IMR-90 (cell line): ENCODE measurements around the gene RNF227. TPM values are rescaled to one million over a fixed set of nuclear protein-coding genes. Genes with fewer than 3 reads are reported as not detected.

Experiments used
- ATAC-seq: fragments of 200-7000 bp; cut with Tn5 transposase; 2 replicates; pipeline ENCODE4 v1.9.1; 2020; ENCODE audit warnings: low read depth, mild to moderate bottlenecking, moderate library complexity
- BruUV-seq: library from RNA; stranded (reverse); fragments of 400-500 nt; replicated peaks from 2 replicates; lab custom pipeline; 2021; lab: Mats Ljungman, UMichigan
- CTCF ChIA-PET: fragments of 300-600 bp; formaldehyde crosslinking; extraction: SDS; loops from one replicate; lab custom pipeline; 2021; ENCODE audit warnings: antibody characterized with exemption; lab: Yijun Ruan, JAX
- POLR2A ChIA-PET: fragments of 300-600 bp; sonication (Branson Sonifier 250); formaldehyde crosslinking; loops from one replicate; lab custom pipeline; 2022; ENCODE audit warnings: antibody characterized with exemption; ENCODE audit not compliant: unreplicated experiment; lab: Charles Lee
- DNase-seq: peaks from one replicate; pipeline ENCODE4 v3.0.0; 2013
- H2AFZ ChIP-seq: replicated peaks from 2 replicates; pipeline ENCODE3; 2013; ENCODE audit warnings: low read length, mild to moderate bottlenecking; ENCODE audit not compliant: poor library complexity
- H2AK5ac ChIP-seq: 2 replicates; pipeline ENCODE4 v1.6.1; 2013; ENCODE audit warnings: low read depth, low read length, inconsistent platforms
- H2AK9ac ChIP-seq: replicated peaks from 2 replicates; pipeline ENCODE3; 2013; ENCODE audit warnings: mild to moderate bottlenecking, low read depth, low read length, moderate library complexity; ENCODE audit not compliant: poor library complexity
- H2BK120ac ChIP-seq: 2 replicates; pipeline ENCODE4 v1.6.1; 2013; ENCODE audit warnings: low read depth, low read length, inconsistent platforms
- H2BK15ac ChIP-seq: 3 replicates; pipeline ENCODE4 v1.6.1; 2013; ENCODE audit warnings: low read depth, low read length, inconsistent platforms
- H2BK20ac ChIP-seq: 2 replicates; pipeline ENCODE4 v1.6.1; 2013; ENCODE audit warnings: low read depth, mild to moderate bottlenecking, inconsistent platforms, low read length, moderate library complexity
- H2BK5ac ChIP-seq: 2 replicates; pipeline ENCODE4 v1.6.1; 2013; ENCODE audit warnings: mild to moderate bottlenecking, low read depth, low read length, inconsistent platforms; ENCODE audit not compliant: poor library complexity, severe bottlenecking
- H3K14ac ChIP-seq: replicated peaks from 2 replicates; pipeline ENCODE4 v1.6.1; 2013; ENCODE audit warnings: low read depth, low read length, inconsistent platforms
- H3K18ac ChIP-seq: 2 replicates; pipeline ENCODE4 v1.6.1; 2013; ENCODE audit warnings: low read depth, low read length, control low read depth
- H3K23ac ChIP-seq: 2 replicates; pipeline ENCODE4 v1.6.1; 2013; ENCODE audit warnings: low read depth, low read length, inconsistent platforms
- H3K27ac ChIP-seq: 2 replicates; pipeline ENCODE4 v1.5.1; 2013; ENCODE audit warnings: mild to moderate bottlenecking, control low read depth, low read length; ENCODE audit not compliant: insufficient read depth
- H3K27me3 ChIP-seq: 2 replicates; pipeline ENCODE4 v1.6.1; 2013; ENCODE audit warnings: low read length; ENCODE audit not compliant: control insufficient read depth, insufficient read depth
- H3K36me3 ChIP-seq: 2 replicates; pipeline ENCODE4 v1.6.1; 2013; ENCODE audit warnings: low read length, mixed read lengths; ENCODE audit not compliant: control insufficient read depth, insufficient read depth
- H3K4ac ChIP-seq: 2 replicates; pipeline ENCODE4 v1.6.1; 2013; ENCODE audit warnings: low read depth, low read length, inconsistent platforms
- H3K4me1 ChIP-seq: 2 replicates; pipeline ENCODE4 v1.6.1; 2013; ENCODE audit warnings: low read length, mixed read lengths; ENCODE audit not compliant: control insufficient read depth, insufficient read depth
- H3K4me2 ChIP-seq: 2 replicates; pipeline ENCODE4 v1.6.1; 2013; ENCODE audit warnings: low read depth, mild to moderate bottlenecking, control low read depth, low read length, moderate library complexity
- H3K4me3 ChIP-seq: 2 replicates; pipeline ENCODE4 v1.5.1; 2013; ENCODE audit warnings: low read depth, mild to moderate bottlenecking, control low read depth, low read length, moderate library complexity; ENCODE audit not compliant: insufficient read depth
- H3K56ac ChIP-seq: 2 replicates; pipeline ENCODE4 v1.6.1; 2013; ENCODE audit warnings: low read length, inconsistent platforms; ENCODE audit not compliant: insufficient read depth; ENCODE audit errors: extremely low read depth
- H3K79me1 ChIP-seq, 2 experiments: 2 replicates each; pipeline ENCODE4 v1.6.1; 2013; ENCODE audit warnings: low read length in 2 of 2, inconsistent platforms in 1 of 2, low read depth in 1 of 2
- H3K9ac ChIP-seq: 2 replicates; pipeline ENCODE4 v1.6.1; 2013; ENCODE audit warnings: low read depth, low read length, control low read depth
- H3K9me1 ChIP-seq: 2 replicates; pipeline ENCODE4 v1.6.1; 2013; ENCODE audit warnings: low read length, inconsistent platforms; ENCODE audit not compliant: insufficient read depth
- H3K9me3 ChIP-seq: 2 replicates; pipeline ENCODE4 v1.6.1; 2013; ENCODE audit warnings: low read length; ENCODE audit not compliant: control insufficient read depth, insufficient read depth
- H4K20me1 ChIP-seq: 2 replicates; pipeline ENCODE4 v1.6.1; 2013; ENCODE audit warnings: low read length, inconsistent platforms; ENCODE audit not compliant: insufficient read depth
- H4K5ac ChIP-seq: 2 replicates; pipeline ENCODE4 v1.6.1; 2013; ENCODE audit warnings: mild to moderate bottlenecking, low read depth, low read length, control low read depth
- H4K8ac ChIP-seq, 2 experiments: 2 replicates each; pipeline ENCODE4 v1.6.1; 2013; ENCODE audit warnings: low read depth in 2 of 2, low read length in 2 of 2, control low read depth in 1 of 2, inconsistent platforms in 1 of 2
- H4K91ac ChIP-seq: 2 replicates; pipeline ENCODE4 v1.6.1; 2013; ENCODE audit warnings: low read depth, low read length, inconsistent platforms; ENCODE audit not compliant: insufficient read depth
- MAFK ChIP-seq: IDR thresholded peaks from 2 replicates; pipeline ENCODE4 v1.6.1; 2012; ENCODE audit warnings: low read depth, low read length, improper control_type of control experiment
- WGBS, 2 experiments: methylation state at CpG; one replicate each; pipeline versions ENCODE4 v1.1.5 to v1.1.7; 2013; ENCODE audit warnings: missing lambda C conversion rate in 2 of 2; ENCODE audit not compliant: insufficient read length in 1 of 2; ENCODE audit errors: extremely low coverage in 2 of 2; 5-methylcytosine and 5-hydroxymethylcytosine counted together
- dilution Hi-C: fragments of 300-500 bp; cut with HindIII; formaldehyde crosslinking; loops from one replicate; pipeline ENCODE4 v1.14.3; 2018; ENCODE audit warnings: low sequenced_read_pairs; ENCODE audit not compliant: unreplicated experiment
- in situ Hi-C: fragments of 300-500 bp; cut with MboI; formaldehyde crosslinking; loops from 3 replicates; pipeline ENCODE4 v1.14.3; 2019; ENCODE audit warnings: low sequenced_read_pairs, inconsistent platforms, mixed read lengths
- intact Hi-C: fragments of 100-400 bp; cut with micrococcal nuclease; formaldehyde crosslinking; loops from 2 replicates; pipeline ENCODE4 v1.10.0; 2022
- polyA plus RNA-seq, 3 experiments: library from polyadenylated mRNA; depleted of rRNA; stranded (reverse); fragments of >200 nt; gene quantifications; 2 replicates each; pipeline ENCODE4 v1.2.3, GENCODE V29; 2012; ENCODE audit warnings: low replicate concordance in 1 of 3
- total RNA-seq: library from RNA; depleted of rRNA; stranded (reverse); fragments of >200 nt; gene quantifications from 2 replicates; pipeline ENCODE4 v1.2.3, GENCODE V29; 2012
- TF ChIP-seq, protein P1 (sequence below): fragments of 150-350 bp; IDR thresholded peaks from 2 replicates; pipeline ENCODE4 v1.6.1; 2016; ENCODE audit warnings: low read depth, mild to moderate bottlenecking, low read length, moderate library complexity, borderline replicate concordance
- TF ChIP-seq, protein P2 (sequence below): conservative IDR thresholded peaks from 2 replicates; pipeline ENCODE4 v1.5.1; 2012; ENCODE audit warnings: mild to moderate bottlenecking, low read depth, low read length, improper control_type of control experiment

RNF227 gene
- total and polyA plus RNA-seq, 2 of the 4 experiments (the other 2 are of a cell fraction), result 1.3 to 3.1 TPM

DNA sequence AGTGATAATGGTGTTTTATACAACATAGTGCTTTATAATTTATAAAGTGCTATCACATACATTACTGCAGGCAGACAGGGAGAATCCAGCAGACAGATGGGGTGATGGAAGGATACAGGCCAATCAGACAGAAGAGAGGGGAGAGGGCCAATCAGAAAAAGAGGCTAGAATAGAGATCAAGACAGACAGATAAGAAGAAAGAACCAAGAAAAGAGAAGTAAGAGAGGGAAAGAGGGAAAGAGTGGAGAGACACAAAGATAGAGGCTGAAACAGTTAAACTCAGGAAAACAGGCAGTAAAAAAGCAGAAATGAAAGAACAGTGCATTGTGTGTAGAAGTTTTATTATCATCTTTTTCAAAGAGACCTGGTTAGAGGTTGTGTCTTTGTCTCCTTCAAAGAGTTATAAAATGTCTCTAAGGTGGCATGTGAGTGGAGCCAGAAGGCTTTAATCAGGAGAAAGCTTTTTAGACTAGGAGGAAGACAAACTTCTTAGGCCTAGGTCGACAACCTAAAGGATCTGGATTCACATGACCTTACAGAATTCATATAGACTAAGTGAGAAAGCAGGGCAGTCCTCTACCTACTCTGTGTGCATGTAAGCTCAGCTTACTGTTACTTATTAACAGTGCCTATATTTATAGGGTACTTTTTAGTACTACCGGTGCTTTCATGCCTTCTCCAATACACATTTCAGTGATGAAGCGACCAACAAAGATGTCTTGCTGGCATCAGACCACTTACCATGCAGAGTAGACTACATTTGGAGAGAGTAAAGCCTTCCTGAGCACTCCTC, 35.8 kb downstream of the RNF227 start (continued):
- TF ChIP-seq, protein P1, sequence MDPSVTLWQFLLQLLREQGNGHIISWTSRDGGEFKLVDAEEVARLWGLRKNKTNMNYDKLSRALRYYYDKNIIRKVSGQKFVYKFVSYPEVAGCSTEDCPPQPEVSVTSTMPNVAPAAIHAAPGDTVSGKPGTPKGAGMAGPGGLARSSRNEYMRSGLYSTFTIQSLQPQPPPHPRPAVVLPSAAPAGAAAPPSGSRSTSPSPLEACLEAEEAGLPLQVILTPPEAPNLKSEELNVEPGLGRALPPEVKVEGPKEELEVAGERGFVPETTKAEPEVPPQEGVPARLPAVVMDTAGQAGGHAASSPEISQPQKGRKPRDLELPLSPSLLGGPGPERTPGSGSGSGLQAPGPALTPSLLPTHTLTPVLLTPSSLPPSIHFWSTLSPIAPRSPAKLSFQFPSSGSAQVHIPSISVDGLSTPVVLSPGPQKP, result no peak

DNA sequence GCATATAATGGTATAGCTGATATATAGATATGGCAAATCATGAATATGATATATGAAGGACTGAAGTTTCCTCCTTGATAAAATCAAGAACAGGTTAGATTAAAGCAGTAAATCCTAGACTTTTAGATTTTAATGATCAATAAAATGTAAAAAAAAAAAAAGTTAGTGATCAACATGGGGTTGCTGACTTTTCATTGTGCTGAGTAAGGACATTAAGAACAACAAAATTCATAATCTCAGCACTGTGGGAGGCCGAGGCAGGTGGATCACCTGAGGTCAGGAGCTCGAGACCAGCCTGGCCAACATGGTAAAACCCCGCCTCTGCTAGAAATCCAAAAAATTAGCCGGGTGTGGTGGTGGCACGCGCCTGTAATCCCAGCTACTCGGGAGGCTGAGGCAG, 37.9 kb downstream of the RNF227 start:
- no peak overlapping the region for H3K4ac ChIP-seq
- H3K36me3 ChIP-seq, result peaks cover 19% of the 10 kb centered on the region
- no peaks in the 10 kb centered on the region for H4K20me1 ChIP-seq
- no peak overlapping the region for H3K14ac ChIP-seq
- H3K27ac ChIP-seq, result no peak overlapping the region
- H4K5ac ChIP-seq, result no peak overlapping the region
- no peak overlapping the region for H3K4me3 ChIP-seq
- dilution Hi-C loops, result no loop called here
- H2AK9ac ChIP-seq, result no peak overlapping the region
- no peak overlapping the region for H3K23ac ChIP-seq
- no peak overlapping the region for H3K18ac ChIP-seq
- intact Hi-C loops, result no loop called here
- TF ChIP-seq, protein P2, sequence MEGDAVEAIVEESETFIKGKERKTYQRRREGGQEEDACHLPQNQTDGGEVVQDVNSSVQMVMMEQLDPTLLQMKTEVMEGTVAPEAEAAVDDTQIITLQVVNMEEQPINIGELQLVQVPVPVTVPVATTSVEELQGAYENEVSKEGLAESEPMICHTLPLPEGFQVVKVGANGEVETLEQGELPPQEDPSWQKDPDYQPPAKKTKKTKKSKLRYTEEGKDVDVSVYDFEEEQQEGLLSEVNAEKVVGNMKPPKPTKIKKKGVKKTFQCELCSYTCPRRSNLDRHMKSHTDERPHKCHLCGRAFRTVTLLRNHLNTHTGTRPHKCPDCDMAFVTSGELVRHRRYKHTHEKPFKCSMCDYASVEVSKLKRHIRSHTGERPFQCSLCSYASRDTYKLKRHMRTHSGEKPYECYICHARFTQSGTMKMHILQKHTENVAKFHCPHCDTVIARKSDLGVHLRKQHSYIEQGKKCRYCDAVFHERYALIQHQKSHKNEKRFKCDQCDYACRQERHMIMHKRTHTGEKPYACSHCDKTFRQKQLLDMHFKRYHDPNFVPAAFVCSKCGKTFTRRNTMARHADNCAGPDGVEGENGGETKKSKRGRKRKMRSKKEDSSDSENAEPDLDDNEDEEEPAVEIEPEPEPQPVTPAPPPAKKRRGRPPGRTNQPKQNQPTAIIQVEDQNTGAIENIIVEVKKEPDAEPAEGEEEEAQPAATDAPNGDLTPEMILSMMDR, result no peak
- TF ChIP-seq MAFK, result peak; percentile 35; the same call in 1 of the 2 replicates
- in situ Hi-C loops, result no loop called here
- DNase-seq (no peak), ATAC-seq (no peak)
- no peak overlapping the region for H2BK120ac ChIP-seq
- peaks cover 5% of the 10 kb centered on the region; the same call in 1 of the 2 replicates for H3K9me1 ChIP-seq
- H3K27me3 ChIP-seq, result no peaks in the 10 kb centered on the region
- H2AFZ ChIP-seq, result no peak overlapping the region
- no peak overlapping the region for H2BK5ac ChIP-seq
- peaks cover 8% of the 10 kb centered on the region; the same call in 1 of the 2 replicates for H3K4me1 ChIP-seq
- POLR2A ChIA-PET, result no interaction called here
- no peak overlapping the region for H2BK20ac ChIP-seq
- H3K9ac ChIP-seq, result no peak overlapping the region
- H2AK5ac ChIP-seq, result no peak overlapping the region
- H3K4me2 ChIP-seq, result no peak overlapping the region
- peaks cover 10 to 31% of the 10 kb centered on the region in 2 experiments for H3K79me1 ChIP-seq
- no peak overlapping the region for H4K91ac ChIP-seq
- no peak overlapping the region for H2BK15ac ChIP-seq
- WGBS, 2 experiments, result no CpG with 5 or more reads among the region's 7 CpGs
- no TSS peak for BruUV-seq
- CTCF ChIA-PET, result interaction anchor here (0.6 to 0.7 kb wide), 2 partner anchors 27 to 35 kb away, joined by 3 read pairs; no protein-coding TSS in a partner anchor
- no peaks in the 10 kb centered on the region for H3K9me3 ChIP-seq
- no peak overlapping the region for H4K8ac ChIP-seq
- no peak overlapping the region for H3K56ac ChIP-seq
